K562 (cell line): Measurements from ENCODE around the gene MCAM. TPM values are rescaled to one million over a fixed set of nuclear protein-coding genes. Genes with fewer than 3 reads are reported as not detected.

ENCODE experiments used
- ADNP ChIP-seq: fragments of 200-800 bp; sonication (Bioruptor generic); IDR thresholded peaks from 2 replicates; pipeline ENCODE4 v1.6.1; 2016; ENCODE audit warnings: missing genetic modification characterization, missing compliant biosample characterization
- BDP1 ChIP-seq: IDR thresholded peaks from 3 replicates; pipeline ENCODE4 v1.6.1; 2011; ENCODE audit not compliant: insufficient read length, insufficient read depth
- CEBPG ChIP-seq, 3 experiments: fragments of 200-800 bp in 1 of 3; sonication (Bioruptor generic) in 1 of 3; sonication (generic) in 1 of 3; formaldehyde crosslinking in 1 of 3; IDR thresholded peaks in 2 of 3; conservative IDR thresholded peaks in 1 of 3; 2 replicates each; pipeline versions ENCODE4 v1.6.1 to v1.8.0; 2016 to 2022; ENCODE audit warnings: missing compliant biosample characterization in 2 of 3, missing genetic modification characterization in 2 of 3, mild to moderate bottlenecking in 1 of 3, missing genetic modification reagents in 1 of 3
- DACH1 ChIP-seq: fragments of 450-650 bp; IDR thresholded peaks from 2 replicates; pipeline ENCODE4 v1.6.1; 2018; ENCODE audit not compliant: partially characterized antibody
- E2F6 ChIP-seq, 2 experiments: IDR thresholded peaks; 2 replicates each; pipeline ENCODE4 v1.6.1; 2011; ENCODE audit warnings: borderline replicate concordance in 1 of 2, control low read depth in 1 of 2, low read depth in 1 of 2, low read length in 1 of 2, mild to moderate bottlenecking in 1 of 2, mixed read lengths in 1 of 2, moderate library complexity in 1 of 2; ENCODE audit not compliant: insufficient read depth in 1 of 2, insufficient read length in 1 of 2, poor library complexity in 1 of 2, severe bottlenecking in 1 of 2; ENCODE audit errors: extremely low read depth in 1 of 2
- ETS2 ChIP-seq: IDR thresholded peaks from 2 replicates; pipeline ENCODE4 v1.6.1; 2016; ENCODE audit warnings: borderline replicate concordance, missing genetic modification characterization, mild to moderate bottlenecking, moderate library complexity, missing compliant biosample characterization; ENCODE audit not compliant: poor library complexity, severe bottlenecking
- FOXO4 ChIP-seq: fragments of 450-650 bp; formaldehyde crosslinking; IDR thresholded peaks from 2 replicates; pipeline ENCODE4 v1.4.0; 2020; ENCODE audit warnings: mild to moderate bottlenecking, moderate library complexity
- NFE2L1 ChIP-seq: fragments of 450-650 bp; IDR thresholded peaks from 2 replicates; pipeline ENCODE4 v1.6.1; 2016; ENCODE audit warnings: missing genetic modification characterization, low read depth, mild to moderate bottlenecking, missing compliant biosample characterization, moderate library complexity, borderline replicate concordance
- NR2C2 ChIP-seq, 2 experiments: fragments of 200-800 bp in 1 of 2; sonication (Bioruptor generic) in 1 of 2; sonication (generic) in 1 of 2; formaldehyde crosslinking in 1 of 2; IDR thresholded peaks; 2 replicates each; pipeline versions ENCODE4 v1.6.1 to v1.8.0; 2016 to 2022; ENCODE audit warnings: mild to moderate bottlenecking in 1 of 2, missing compliant biosample characterization in 1 of 2, missing genetic modification characterization in 1 of 2, missing genetic modification reagents in 1 of 2
- PRMT5 ChIP-seq: sonication (generic); formaldehyde crosslinking; IDR thresholded peaks from 2 replicates; pipeline ENCODE4 v1.5.0; 2020; ENCODE audit warnings: missing genetic modification reagents
- TAF1 ChIP-seq: IDR thresholded peaks from 2 replicates; pipeline ENCODE4 v1.6.1; 2011; ENCODE audit warnings: mild to moderate bottlenecking, low read length, moderate library complexity; ENCODE audit not compliant: insufficient read depth, control insufficient read depth, severe bottlenecking; ENCODE audit errors: extremely low read depth
- USF1 ChIP-seq: sonication (generic); formaldehyde crosslinking; IDR thresholded peaks from 2 replicates; pipeline ENCODE4 v1.9.0; 2022; ENCODE audit warnings: mild to moderate bottlenecking, missing genetic modification reagents
- ZNF217 ChIP-seq: sonication (generic); formaldehyde crosslinking; IDR thresholded peaks from 2 replicates; pipeline ENCODE4 v1.8.0; 2022; ENCODE audit warnings: mild to moderate bottlenecking, missing genetic modification reagents
- ZNF253 ChIP-seq: fragments of 250-450 bp; sonication (Bioruptor Pico); conservative IDR thresholded peaks from 2 replicates; pipeline ENCODE4 v1.6.1; 2021; ENCODE audit warnings: mild to moderate bottlenecking
- ZNF274 ChIP-seq: IDR thresholded peaks from 2 replicates; pipeline ENCODE4 v1.6.1; 2011; ENCODE audit warnings: low read depth, mild to moderate bottlenecking, low read length, moderate library complexity, borderline replicate concordance
- ZNF449 ChIP-seq: fragments of 250-450 bp; sonication (Bioruptor Pico); IDR thresholded peaks from 2 replicates; pipeline ENCODE4 v1.8.0; 2022; ENCODE audit warnings: moderate library complexity, mild to moderate bottlenecking, inconsistent platforms
- ZNF507 ChIP-seq: conservative IDR thresholded peaks from 2 replicates; pipeline ENCODE4 v1.6.1; 2017; ENCODE audit warnings: missing genetic modification characterization, missing compliant biosample characterization
- ZNF512 ChIP-seq: IDR thresholded peaks from 2 replicates; pipeline ENCODE4 v1.6.1; 2016; ENCODE audit warnings: missing genetic modification characterization, missing compliant biosample characterization
- ZNF561 ChIP-seq: fragments of 450-650 bp; formaldehyde crosslinking; conservative IDR thresholded peaks from 2 replicates; pipeline ENCODE4 v1.4.0; 2020; ENCODE audit warnings: mild to moderate bottlenecking, moderate library complexity
- polyA plus RNA-seq, 8 experiments: library from polyadenylated mRNA; depleted of rRNA in 4 of 8; stranded (reverse) in 5 of 8; unstranded in 3 of 8; fragments of >200 nt; fragmentation: Nextera tagmentation in 2 of 8; fragmentation: Illumina TruSeq in 1 of 8; extraction: Ambion mirVana in 2 of 8; extraction: Trizol in 1 of 8; gene quantifications; 2 replicates each; pipeline versions ENCODE4 v1.2.1 to v1.2.3, GENCODE V29; 2011 to 2014; ENCODE audit warnings: inconsistent platforms in 1 of 8, missing spikeins in 1 of 8
- total RNA-seq, 7 experiments: library from RNA; depleted of rRNA in 6 of 7; stranded (reverse); fragments of >200 nt in 6 of 7; fragmentation: Illumina TruSeq in 2 of 7; extraction: Trizol in 2 of 7; gene quantifications; 2 replicates each; pipeline versions ENCODE4 v1.2.1 to v1.2.3, GENCODE V29; 2011 to 2021; ENCODE audit warnings: low replicate concordance in 1 of 7

MCAM gene
- total and polyA plus RNA-seq, 9 of the 15 experiments (the other 6 are each of a cell fraction or from before 2014, with no cell fraction given): 14.7 to 118 (median 53.6) TPM

GRCh38 chr11:119356349-119357031 is 39.6 kb upstream of the MCAM start (continued):
- TF ChIP-seq TAF1 (no peak), ZNF507 (tag) (no peak), USF1 (CRISPR knock-in tag) (no peak), ZNF449 (no peak), ETS2 (no peak), ZNF512 (no peak), ZNF253 (CRISPR knock-in tag) (no peak), NR2C2 (CRISPR knock-in tag; IDR thresholded peaks at IDR 0.05) (peak; percentile 42; the same call in 1 of the 2 replicates), NR2C2 (tag; IDR thresholded peaks at IDR 0.05) (no peak), ADNP (tag) (no peak), FOXO4 (no peak), ZNF561 (CRISPR knock-in tag) (no peak), E2F6 (IDR thresholded peaks at IDR 0.05; ENCODE audit: borderline replicate concordance in 1 of 2, extremely low read depth in 1 of 2, insufficient read depth in 1 of 2, insufficient read length in 1 of 2, low read depth in 1 of 2, low read length in 1 of 2, poor library complexity in 1 of 2, severe bottlenecking in 1 of 2) (peak in 1 of 2 experiments; percentile 76), ZNF217 (CRISPR knock-in tag) (no peak), BDP1 (no peak), PRMT5 (CRISPR knock-in tag) (no peak), ZNF274 (no peak), NFE2L1 (tag) (no peak), DACH1 (no peak), CEBPG (CRISPR knock-in tag; IDR thresholded peaks at IDR 0.05) (no peak), CEBPG (tag; conservative IDR thresholded peaks at IDR 0.05 in 1 of 2, IDR thresholded peaks at IDR 0.05 in 1 of 2) (no peak)
